Measurements from ENCODE around the gene MED15.

The MED15 gene

GRCh38 chr22:20605328-20605727 lies 97.9 kb downstream of the MED15 start:
- Histone ChIP-seq H3K79me2 (ENCODE audit: insufficient read depth, low read length) (no peaks in the 10 kb centered on the region), H3K9ac (ENCODE audit: low read depth, low read length, poor library complexity, severe bottlenecking) (no peak overlapping the region), H3K27me3 (ENCODE audit: insufficient read depth, low read length, poor library complexity, severe bottlenecking) (no peaks in the 10 kb centered on the region), H4K20me1 (ENCODE audit: insufficient read depth, low read length, poor library complexity, severe bottlenecking) (no peaks in the 10 kb centered on the region), H3K4me1 (ENCODE audit: insufficient read depth, low read length, poor library complexity, severe bottlenecking) (peaks cover 3% of the 10 kb centered on the region), H3K9me2 (replicated peaks; ENCODE audit: low read depth, low read length) (no peaks in the 10 kb centered on the region), H3F3A (ENCODE audit: low read depth) (no peaks in the 10 kb centered on the region), H3K4me2 (ENCODE audit: low read depth, low read length, poor library complexity, severe bottlenecking) (no peak overlapping the region), H3K4me3 (ENCODE audit: low read length, poor library complexity, severe bottlenecking) (no peak overlapping the region), H3K36me3 (ENCODE audit: insufficient read depth, low read length) (no peaks in the 10 kb centered on the region), H3K9me3 (ENCODE audit: insufficient read depth, low read depth, low read length) (no peaks in the 10 kb centered on the region), H2AFZ (ENCODE audit: low read length) (no peak overlapping the region)
- TF ChIP-seq EZH2phosphoT487 (IDR thresholded peaks at IDR 0.05; ENCODE audit: borderline replicate concordance), result no peak
- TF ChIP-seq, protein P1, sequence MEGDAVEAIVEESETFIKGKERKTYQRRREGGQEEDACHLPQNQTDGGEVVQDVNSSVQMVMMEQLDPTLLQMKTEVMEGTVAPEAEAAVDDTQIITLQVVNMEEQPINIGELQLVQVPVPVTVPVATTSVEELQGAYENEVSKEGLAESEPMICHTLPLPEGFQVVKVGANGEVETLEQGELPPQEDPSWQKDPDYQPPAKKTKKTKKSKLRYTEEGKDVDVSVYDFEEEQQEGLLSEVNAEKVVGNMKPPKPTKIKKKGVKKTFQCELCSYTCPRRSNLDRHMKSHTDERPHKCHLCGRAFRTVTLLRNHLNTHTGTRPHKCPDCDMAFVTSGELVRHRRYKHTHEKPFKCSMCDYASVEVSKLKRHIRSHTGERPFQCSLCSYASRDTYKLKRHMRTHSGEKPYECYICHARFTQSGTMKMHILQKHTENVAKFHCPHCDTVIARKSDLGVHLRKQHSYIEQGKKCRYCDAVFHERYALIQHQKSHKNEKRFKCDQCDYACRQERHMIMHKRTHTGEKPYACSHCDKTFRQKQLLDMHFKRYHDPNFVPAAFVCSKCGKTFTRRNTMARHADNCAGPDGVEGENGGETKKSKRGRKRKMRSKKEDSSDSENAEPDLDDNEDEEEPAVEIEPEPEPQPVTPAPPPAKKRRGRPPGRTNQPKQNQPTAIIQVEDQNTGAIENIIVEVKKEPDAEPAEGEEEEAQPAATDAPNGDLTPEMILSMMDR (conservative IDR thresholded peaks at IDR 0.05; ENCODE audit: low read length), result no peak

DNA sequence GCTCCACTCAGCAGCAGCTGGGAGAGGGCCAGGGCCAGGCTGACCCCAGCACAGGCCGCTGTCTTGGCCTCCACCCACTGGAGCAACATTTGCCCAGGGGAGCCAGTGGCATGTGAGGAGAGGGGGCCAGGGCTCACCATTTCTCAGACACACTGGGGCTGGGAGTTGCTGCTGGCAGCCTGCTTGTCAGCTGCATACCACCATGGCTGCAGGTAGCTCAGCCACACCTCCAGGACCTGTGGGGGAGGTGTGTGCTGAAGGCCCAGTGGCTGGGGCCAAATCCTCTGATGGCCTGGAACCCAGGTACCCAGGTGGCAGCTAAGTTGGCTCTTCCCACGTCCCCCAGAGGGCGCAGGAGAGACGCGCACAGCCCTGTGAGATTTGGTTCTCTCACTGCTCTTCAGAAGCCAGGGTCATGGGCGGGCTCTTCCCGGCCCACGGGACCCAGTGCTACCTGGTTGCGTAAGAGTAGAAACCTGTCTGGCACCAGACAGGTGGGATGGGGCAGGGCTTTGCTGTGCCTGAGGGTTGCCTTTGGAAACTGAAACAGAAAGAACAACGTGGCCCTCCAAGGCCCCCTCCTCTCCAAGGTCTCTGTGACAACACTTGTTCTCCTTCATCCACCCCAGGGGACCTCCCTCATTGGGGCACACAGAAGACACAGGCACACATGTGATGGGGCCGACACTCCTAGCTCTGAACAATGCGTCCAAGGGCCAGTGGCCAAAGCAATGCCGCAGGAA lies 98.8 kb downstream of the MED15 start:
- Histone ChIP-seq H3K4me1 (ENCODE audit: insufficient read depth, low read length, poor library complexity, severe bottlenecking) (peaks cover 4% of the 10 kb centered on the region), H3K79me2 (ENCODE audit: insufficient read depth, low read length) (no peaks in the 10 kb centered on the region), H4K20me1 (ENCODE audit: insufficient read depth, low read length, poor library complexity, severe bottlenecking) (no peaks in the 10 kb centered on the region), H3K27me3 (ENCODE audit: insufficient read depth, low read length, poor library complexity, severe bottlenecking) (no peaks in the 10 kb centered on the region), H2AFZ (ENCODE audit: low read length) (peak overlapping the region; percentile 42; the same call in 1 of the 2 replicates), H3K9ac (ENCODE audit: low read depth, low read length, poor library complexity, severe bottlenecking) (no peak overlapping the region), H3F3A (ENCODE audit: low read depth) (no peaks in the 10 kb centered on the region), H3K9me3 (ENCODE audit: insufficient read depth, low read depth, low read length) (no peaks in the 10 kb centered on the region), H3K4me3 (ENCODE audit: low read length, poor library complexity, severe bottlenecking) (no peak overlapping the region), H3K36me3 (ENCODE audit: insufficient read depth, low read length) (no peaks in the 10 kb centered on the region), H3K9me2 (replicated peaks; ENCODE audit: low read depth, low read length) (no peaks in the 10 kb centered on the region), H3K4me2 (ENCODE audit: low read depth, low read length, poor library complexity, severe bottlenecking) (peak overlapping the region; percentile 45)
- no peak for TF ChIP-seq EZH2phosphoT487 (IDR thresholded peaks at IDR 0.05; ENCODE audit: borderline replicate concordance)
- TF ChIP-seq, protein P1 (conservative IDR thresholded peaks at IDR 0.05; ENCODE audit: low read length), result peak; percentile 88

DNA sequence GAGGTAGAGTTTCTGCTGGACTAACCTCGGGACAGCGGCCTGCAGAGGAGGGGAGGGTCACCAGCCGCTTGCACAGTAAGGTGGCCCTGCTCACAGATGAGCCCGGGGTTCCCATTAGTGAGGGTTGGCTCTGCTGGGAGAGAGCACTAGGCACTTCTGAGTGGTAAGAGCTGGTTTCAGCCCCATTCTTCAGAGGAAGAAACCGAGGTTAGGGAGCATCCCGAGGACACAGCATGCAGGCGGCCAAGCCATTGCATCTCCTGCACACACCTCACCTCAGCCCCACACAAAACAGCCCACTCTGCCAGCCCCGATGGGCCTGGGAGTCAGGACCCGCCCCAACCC lies 99.3 kb downstream of the MED15 start:
- H3K9ac ChIP-seq (ENCODE audit: low read depth, low read length, poor library complexity, severe bottlenecking), result no peak overlapping the region
- H3K27me3 ChIP-seq (ENCODE audit: insufficient read depth, low read length, poor library complexity, severe bottlenecking), result no peaks in the 10 kb centered on the region

More for the DNA sequence above, 99.3 kb downstream of the MED15 start:
- no peaks in the 10 kb centered on the region for H3F3A ChIP-seq (ENCODE audit: low read depth)
- no peaks in the 10 kb centered on the region for H3K9me3 ChIP-seq (ENCODE audit: insufficient read depth, low read depth, low read length)
- H3K36me3 ChIP-seq (ENCODE audit: insufficient read depth, low read length), result no peaks in the 10 kb centered on the region
- peaks cover 9% of the 10 kb centered on the region for H3K4me1 ChIP-seq (ENCODE audit: insufficient read depth, low read length, poor library complexity, severe bottlenecking)
- 0 out of 2 replicates have a peak overlapping the region, but pooled peaks have one; percentile 42 for H2AFZ ChIP-seq (ENCODE audit: low read length)
- peak overlapping the region; percentile 45 for H3K4me2 ChIP-seq (ENCODE audit: low read depth, low read length, poor library complexity, severe bottlenecking)
- no peak for TF ChIP-seq EZH2phosphoT487 (IDR thresholded peaks at IDR 0.05; ENCODE audit: borderline replicate concordance)
- TF ChIP-seq, protein P1 (conservative IDR thresholded peaks at IDR 0.05; ENCODE audit: low read length), result no peak
- no peaks in the 10 kb centered on the region for H4K20me1 ChIP-seq (ENCODE audit: insufficient read depth, low read length, poor library complexity, severe bottlenecking)
- H3K9me2 ChIP-seq (replicated peaks; ENCODE audit: low read depth, low read length), result no peaks in the 10 kb centered on the region
- H3K79me2 ChIP-seq (ENCODE audit: insufficient read depth, low read length), result no peaks in the 10 kb centered on the region
- H3K4me3 ChIP-seq (ENCODE audit: low read length, poor library complexity, severe bottlenecking), result no peak overlapping the region
